ENCODE results near the gene ANAPC10. TPM values are rescaled to one million over a fixed set of nuclear protein-coding genes. Genes with fewer than 3 reads are reported as not detected.
"Not testable (repeated sequence)": the region's sequence is repeated elsewhere in the genome, so short reads cannot be mapped to it uniquely, and the experiment has no call there.

Gene ANAPC10
- total and polyA plus RNA-seq, 10 donors, result 12.0 to 42.2 (median 19.2) TPM

- H3K36me3 ChIP-seq, result no peaks in the 10 kb centered on the region
- no peaks in the 10 kb centered on the region for H3K27me3 ChIP-seq (replicated peaks in 1 of 7)
- H3K4me1 ChIP-seq, result no peaks in the 10 kb centered on the region
- intact Hi-C loops (cut with DNase I; ENCODE audit: low total_unique reads), result no loop called here
- H3K9me3 ChIP-seq, result peaks cover 0 to 24% (median 11%) of the 10 kb centered on the region in 8 donors
- H3K4me3 ChIP-seq, result no peak overlapping the region
- DNase-seq, result no peak
- TF ChIP-seq POLR2AphosphoS5 (IDR thresholded peaks at IDR 0.05) (no peak), POLR2A (IDR thresholded peaks at IDR 0.05) (no peak), CTCF (IDR thresholded peaks at IDR 0.05 in 8 of 11, conservative IDR thresholded peaks at IDR 0.05 in 3 of 11) (no peak)
- H3K27ac ChIP-seq, result no peak overlapping the region
- WGBS, 5 donors, result 94 to 100% (median 98%) methylated on average over 2 of the region's 2 CpGs
These were observed 94.3 kb downstream of the ANAPC10 start for GRCh38 chr4:145003675-145004074.

GRCh38 chr4:145001635-145002034, 96.4 kb downstream of the ANAPC10 start:
- intact Hi-C loops (cut with DNase I; ENCODE audit: low total_unique reads), result no loop called here
- H3K27me3 ChIP-seq (replicated peaks in 1 of 7), result no peaks in the 10 kb centered on the region
- DNase-seq, result no peak
- TF ChIP-seq POLR2AphosphoS5 (IDR thresholded peaks at IDR 0.05) (no peak), POLR2A (IDR thresholded peaks at IDR 0.05) (no peak), CTCF (IDR thresholded peaks at IDR 0.05 in 8 of 11, conservative IDR thresholded peaks at IDR 0.05 in 3 of 11) (no peak)
- no peaks in the 10 kb centered on the region for H3K4me1 ChIP-seq
- H3K4me3 ChIP-seq, result no peak overlapping the region
- 71 to 80% (median 75%) methylated on average over 3 of the region's 3 CpGs for WGBS, 5 donors
- H3K36me3 ChIP-seq, result peaks cover 0 to 3% (median 0%) of the 10 kb centered on the region in 6 donors
- H3K9me3 ChIP-seq, result peaks cover 0 to 25% (median 13%) of the 10 kb centered on the region in 8 donors
- H3K27ac ChIP-seq, result no peak overlapping the region

GRCh38 chr4:145000656-145001055, 97.3 kb downstream of the ANAPC10 start:
- H3K4me1 ChIP-seq; H3K27ac ChIP-seq; intact Hi-C loops (cut with DNase I; ENCODE audit: low total_unique reads); DNase-seq; H3K4me3 ChIP-seq; H3K27me3 ChIP-seq (replicated peaks in 1 of 7): not testable (repeated sequence)
- peaks cover 0 to 13% (median 0%) of the 10 kb centered on the region in 6 donors for H3K36me3 ChIP-seq
- WGBS, 5 donors, result 94 to 99% (median 96%) methylated on average over 5 of the region's 5 CpGs
- peaks cover 0 to 25% (median 13%) of the 10 kb centered on the region in 8 donors for H3K9me3 ChIP-seq

GRCh38 chr4:144989306-144989705, 108.7 kb downstream of the ANAPC10 start:
- Histone ChIP-seq H3K4me1 (no peaks in the 10 kb centered on the region), H3K9me3 (peaks cover 0 to 8% (median 5%) of the 10 kb centered on the region in 8 donors), H3K36me3 (peaks cover 0 to 29% (median 0%) of the 10 kb centered on the region in 6 donors), H3K27me3 (replicated peaks in 1 of 7) (no peaks in the 10 kb centered on the region), H3K4me3 (no peak overlapping the region), H3K27ac (no peak overlapping the region)
- intact Hi-C loops (cut with DNase I; ENCODE audit: low total_unique reads), result no loop called here
- DNase-seq, result no peak
- 88 to 97% (median 95%) methylated on average over 2 of the region's 2 CpGs for WGBS, 5 donors
- TF ChIP-seq POLR2A (IDR thresholded peaks at IDR 0.05), result no peak
- TF ChIP-seq POLR2AphosphoS5 (IDR thresholded peaks at IDR 0.05), result no peak
- no peak for TF ChIP-seq CTCF (IDR thresholded peaks at IDR 0.05 in 8 of 11, conservative IDR thresholded peaks at IDR 0.05 in 3 of 11)

- Histone ChIP-seq H3K27ac (no peak overlapping the region), H3K4me3 (no peak overlapping the region), H3K9me3 (peaks cover 0 to 30% (median 21%) of the 10 kb centered on the region in 8 donors), H3K27me3 (replicated peaks in 1 of 7) (no peaks in the 10 kb centered on the region), H3K4me1 (no peaks in the 10 kb centered on the region), H3K36me3 (peaks cover 0 to 6% (median 0%) of the 10 kb centered on the region in 6 donors)
- DNase-seq, result no peak
- no peak for TF ChIP-seq POLR2AphosphoS5 (IDR thresholded peaks at IDR 0.05)
- intact Hi-C loops (cut with DNase I; ENCODE audit: low total_unique reads), result no loop called here
- whole genome bisulfite sequencing, 5 donors, result 97 to 100% (median 98%) methylated on average over 1 of the region's 1 CpG
These were observed 112.5 kb downstream of the ANAPC10 start for GRCh38 chr4:144985531-144985930.
